Keratinocyte (primary cell): ENCODE measurements around the gene PLD1. TPM values are rescaled to one million over a fixed set of nuclear protein-coding genes. Genes with fewer than 3 reads are reported as not detected.

Experiments used
- DNase-seq: peaks from one replicate; pipeline ENCODE4 v3.0.0-alpha.2; 2011; ENCODE audit warnings: low read depth, missing footprints, low spot score
- FAIRE-seq: peaks from 2 replicates; lab custom pipeline; 2011; peaks lifted over from hg19 to GRCh38; lab: Jason Lieb, UNC
- H2AFZ ChIP-seq: 2 replicates; pipeline ENCODE4 v1.6.0; 2012; ENCODE audit warnings: low read length, control low read depth, inconsistent platforms; ENCODE audit not compliant: control insufficient read depth
- H3K27ac ChIP-seq: 2 replicates; pipeline ENCODE4 v1.5.1; 2011; ENCODE audit warnings: low read length; ENCODE audit not compliant: control insufficient read depth, insufficient read depth
- H3K27me3 ChIP-seq: 3 replicates; pipeline ENCODE4 v1.6.0; 2011; ENCODE audit warnings: low read length; ENCODE audit not compliant: control insufficient read depth, insufficient read depth; ENCODE audit errors: extremely low read depth
- H3K36me3 ChIP-seq, 2 experiments: 2 replicates in 1 of 2; 3 replicates in 1 of 2; pipeline ENCODE4 v1.5.1; 2011; ENCODE audit warnings: low read length in 2 of 2, mild to moderate bottlenecking in 1 of 2; ENCODE audit not compliant: control insufficient read depth in 2 of 2, insufficient read depth in 2 of 2; ENCODE audit errors: extremely low read depth in 1 of 2
- H3K4me1 ChIP-seq: 3 replicates; pipeline ENCODE4 v1.5.1; 2011; ENCODE audit warnings: low read length; ENCODE audit not compliant: control insufficient read depth, insufficient read depth; ENCODE audit errors: extremely low read depth
- H3K4me2 ChIP-seq: 3 replicates; pipeline ENCODE4 v1.6.0; 2011; ENCODE audit warnings: low read depth, low read length; ENCODE audit not compliant: control insufficient read depth, insufficient read depth; ENCODE audit errors: extremely low read depth
- H3K4me3 ChIP-seq, 3 experiments: fragments of 200-600 bp in 1 of 3; sonication (generic) in 1 of 3; 2 replicates in 2 of 3; 3 replicates in 1 of 3; pipeline ENCODE4 v1.5.1; 2011 to 2016; ENCODE audit warnings: low read length in 3 of 3, mild to moderate bottlenecking in 3 of 3, control low read depth in 2 of 3, inconsistent platforms in 1 of 3, low read depth in 1 of 3, mixed read lengths in 1 of 3, mixed run types in 1 of 3, moderate library complexity in 1 of 3; ENCODE audit not compliant: control insufficient read depth in 2 of 3, insufficient read depth in 2 of 3; ENCODE audit errors: extremely low read depth in 1 of 3
- H3K79me2 ChIP-seq: 2 replicates; pipeline ENCODE4 v1.6.0; 2012; ENCODE audit warnings: low read length; ENCODE audit not compliant: control insufficient read depth, insufficient read depth
- H3K9ac ChIP-seq: 3 replicates; pipeline ENCODE4 v1.6.0; 2011; ENCODE audit warnings: low read length; ENCODE audit not compliant: control insufficient read depth, insufficient read depth; ENCODE audit errors: extremely low read depth
- H3K9me1 ChIP-seq: 3 replicates; pipeline ENCODE4 v1.6.0; 2011; ENCODE audit warnings: low read length; ENCODE audit not compliant: control insufficient read depth, insufficient read depth; ENCODE audit errors: extremely low read depth
- H3K9me3 ChIP-seq: 2 replicates; pipeline ENCODE4 v1.5.1; 2012; ENCODE audit warnings: low read depth, low read length; ENCODE audit not compliant: control insufficient read depth
- H4K20me1 ChIP-seq: 3 replicates; pipeline ENCODE4 v1.6.0; 2011; ENCODE audit warnings: low read length; ENCODE audit not compliant: control insufficient read depth, insufficient read depth; ENCODE audit errors: extremely low read depth
- CTCF ChIP-seq, 3 experiments: IDR thresholded peaks in 1 of 3; conservative IDR thresholded peaks in 1 of 3; optimal IDR thresholded peaks in 1 of 3; 2 replicates in 2 of 3; 3 replicates in 1 of 3; pipeline versions ENCODE3 to v1.5.1; 2011; ENCODE audit warnings: low read length in 3 of 3, mild to moderate bottlenecking in 3 of 3, moderate library complexity in 2 of 3, control low read depth in 1 of 3, inconsistent platforms in 1 of 3; ENCODE audit not compliant: insufficient read depth in 2 of 3; ENCODE audit errors: extremely low read depth in 1 of 3
- EZH2 ChIP-seq: IDR thresholded peaks from one replicate; pipeline ENCODE4 v1.6.1; 2012; ENCODE audit warnings: inconsistent platforms, mild to moderate bottlenecking, low read length, moderate library complexity
- dilution Hi-C: fragments of 300-500 bp; cut with MboI; formaldehyde crosslinking; loops from one replicate; pipeline ENCODE4 v1.7.0; 2020; ENCODE audit warnings: low sequenced_read_pairs; ENCODE audit not compliant: extremely low pct_ligation_motif_present
- polyA plus RNA-seq, 5 experiments: library from polyadenylated mRNA; depleted of rRNA in 3 of 5; stranded (reverse) in 3 of 5; stranded (forward) in 1 of 5; unstranded in 1 of 5; fragments of >200 nt; gene quantifications; 1 replicate in 1 of 5; 2 replicates in 3 of 5; 3 replicates in 1 of 5; pipeline versions ENCODE4 v1.2.1 to v1.2.3, GENCODE V29; 2011 to 2012; ENCODE audit warnings: missing spikeins in 2 of 5, low read depth in 1 of 5, low replicate concordance in 1 of 5

The PLD1 gene
- polyA plus RNA-seq, 1 donor (not counting 4 experiments of a cell fraction or from before 2014, with no cell fraction given), result 14.7 TPM

DNA sequence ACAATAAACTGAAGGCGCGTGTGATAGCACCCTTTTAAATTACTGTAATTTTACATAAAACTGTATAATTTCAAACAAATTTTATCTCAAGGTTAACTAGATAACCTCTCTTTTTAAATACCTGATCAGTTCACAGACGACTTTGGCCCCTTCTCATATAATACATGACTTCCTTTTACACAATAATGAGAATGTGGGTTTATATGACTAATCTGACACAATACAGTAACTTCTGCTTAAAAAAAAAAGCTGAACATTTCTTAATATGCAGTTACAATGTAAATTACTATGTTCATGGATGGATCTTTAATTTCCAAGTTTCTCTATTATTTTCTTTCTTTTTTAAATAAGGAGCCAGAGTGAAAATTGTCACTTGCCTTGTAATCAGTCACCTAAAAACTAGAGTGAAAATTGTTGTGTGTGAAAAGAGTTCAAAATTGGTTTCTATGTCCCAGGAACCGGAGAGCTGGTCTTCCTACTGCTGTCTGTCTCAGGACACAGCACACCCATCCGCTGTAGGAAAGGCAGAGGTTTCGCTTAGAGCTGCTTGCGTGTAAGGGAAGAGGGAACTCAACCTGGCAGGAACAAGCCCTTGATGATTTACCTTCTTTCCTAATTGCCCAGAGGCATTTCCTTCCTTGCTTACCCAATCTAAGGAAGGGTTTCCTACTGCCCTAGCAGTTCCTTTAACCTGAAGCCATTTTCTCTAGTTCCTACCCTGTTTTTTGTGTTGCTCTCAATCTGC, 33.3 kb downstream of the PLD1 start:
- Histone ChIP-seq H3K4me3 (no peak overlapping the region), H3K9me1 (no peaks in the 10 kb centered on the region), H3K36me3 (no peaks in the 10 kb centered on the region), H3K79me2 (no peaks in the 10 kb centered on the region), H3K4me2 (peak overlapping the region; percentile 59), H4K20me1 (no peaks in the 10 kb centered on the region), H3K9me3 (no peaks in the 10 kb centered on the region), H2AFZ (peak overlapping the region; percentile 31), H3K4me1 (peaks cover 11% of the 10 kb centered on the region), H3K9ac (peak overlapping the region; percentile 38), H3K27me3 (no peaks in the 10 kb centered on the region), H3K27ac (peak overlapping the region; percentile 29)
- TF ChIP-seq EZH2, result no peak
- FAIRE-seq, result peak; percentile 75
- no peak for DNase-seq
- dilution Hi-C loops, result no loop called here

DNA sequence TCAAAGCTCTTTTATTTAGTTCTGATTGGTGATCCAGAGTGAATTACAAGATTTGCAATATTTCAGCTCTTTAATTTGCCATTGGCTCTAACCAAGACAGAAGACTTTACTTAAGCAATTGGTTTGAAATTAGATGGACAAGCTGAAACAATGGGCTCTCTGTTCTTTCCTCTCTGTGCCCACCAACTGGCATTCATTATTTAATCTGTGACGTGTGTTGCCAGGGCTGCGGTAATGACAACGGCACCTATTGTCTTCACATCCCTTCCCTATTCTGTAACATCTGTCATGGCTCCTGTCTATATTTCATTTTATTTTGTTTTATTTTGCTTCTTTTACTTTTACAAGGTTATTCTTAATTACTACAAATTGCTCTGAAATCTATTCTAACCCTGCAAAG, 33.9 kb downstream of the PLD1 start:
- no peaks in the 10 kb centered on the region for H3K27me3 ChIP-seq
- no peak overlapping the region for H3K4me2 ChIP-seq
- H3K27ac ChIP-seq, result no peak overlapping the region
- TF ChIP-seq EZH2 (no peak), CTCF (optimal IDR thresholded peaks at IDR 0.05 in 1 of 3, IDR thresholded peaks at IDR 0.05 in 1 of 3, conservative IDR thresholded peaks at IDR 0.05 in 1 of 3; ENCODE audit: extremely low read depth in 1 of 3, insufficient read depth in 2 of 3, low read length in 3 of 3) (no peak)
- no peaks in the 10 kb centered on the region for H3K9me3 ChIP-seq
- no peaks in the 10 kb centered on the region for H3K36me3 ChIP-seq
- H3K4me3 ChIP-seq, result no peak overlapping the region
- peaks cover 17% of the 10 kb centered on the region for H3K4me1 ChIP-seq
- H2AFZ ChIP-seq, result no peak overlapping the region
- FAIRE-seq (no peak), DNase-seq (no peak)
- H3K9ac ChIP-seq, result no peak overlapping the region
- H4K20me1 ChIP-seq, result no peaks in the 10 kb centered on the region
- dilution Hi-C loops, result no loop called here
- H3K9me1 ChIP-seq, result no peaks in the 10 kb centered on the region
- no peaks in the 10 kb centered on the region for H3K79me2 ChIP-seq
